Osteocyte (in vitro differentiated cells): ENCODE data around the gene ST8SIA3. TPM values are rescaled to one million over a fixed set of nuclear protein-coding genes. Genes with fewer than 3 reads are reported as not detected.

ENCODE experiments used
- DNase-seq: peaks from one replicate; pipeline ENCODE4 v3.0.0; 2021; ENCODE audit warnings: mixed read lengths; ENCODE audit not compliant: unreplicated experiment; ENCODE audit errors: extremely low spot score
- H3K27ac Mint-ChIP-seq: one replicate; pipeline ENCODE4 v1.8.0; 2021; ENCODE audit warnings: mild to moderate bottlenecking, mixed read lengths; ENCODE audit not compliant: unreplicated experiment
- H3K27me3 Mint-ChIP-seq: one replicate; pipeline ENCODE4 v1.8.0; 2021; ENCODE audit warnings: mixed read lengths; ENCODE audit not compliant: unreplicated experiment
- H3K36me3 Mint-ChIP-seq: one replicate; pipeline ENCODE4 v1.8.0; 2021; ENCODE audit warnings: mixed read lengths; ENCODE audit not compliant: unreplicated experiment
- H3K4me1 Mint-ChIP-seq: one replicate; pipeline ENCODE4 v1.8.0; 2021; ENCODE audit warnings: mixed read lengths; ENCODE audit not compliant: unreplicated experiment
- H3K4me3 Mint-ChIP-seq: one replicate; pipeline ENCODE4 v1.8.0; 2021; ENCODE audit warnings: mild to moderate bottlenecking, moderate library complexity, mixed read lengths; ENCODE audit not compliant: unreplicated experiment
- H3K9me3 Mint-ChIP-seq: one replicate; pipeline ENCODE4 v1.8.0; 2021; ENCODE audit warnings: mixed read lengths; ENCODE audit not compliant: unreplicated experiment
- total RNA-seq: library from RNA; stranded (reverse); gene quantifications from 2 replicates; pipeline ENCODE4 v1.2.1, GENCODE V29; 2021
- TF ChIP-seq, protein P1 (sequence below): fragments of 200-600 bp; sonication (generic); IDR thresholded peaks from 2 replicates; pipeline ENCODE4 v1.5.0; 2021; ENCODE audit warnings: antibody characterized with exemption, mild to moderate bottlenecking, moderate library complexity

ST8SIA3 gene
- total RNA-seq, 1 donor from 2014 or later, result not detected

DNA sequence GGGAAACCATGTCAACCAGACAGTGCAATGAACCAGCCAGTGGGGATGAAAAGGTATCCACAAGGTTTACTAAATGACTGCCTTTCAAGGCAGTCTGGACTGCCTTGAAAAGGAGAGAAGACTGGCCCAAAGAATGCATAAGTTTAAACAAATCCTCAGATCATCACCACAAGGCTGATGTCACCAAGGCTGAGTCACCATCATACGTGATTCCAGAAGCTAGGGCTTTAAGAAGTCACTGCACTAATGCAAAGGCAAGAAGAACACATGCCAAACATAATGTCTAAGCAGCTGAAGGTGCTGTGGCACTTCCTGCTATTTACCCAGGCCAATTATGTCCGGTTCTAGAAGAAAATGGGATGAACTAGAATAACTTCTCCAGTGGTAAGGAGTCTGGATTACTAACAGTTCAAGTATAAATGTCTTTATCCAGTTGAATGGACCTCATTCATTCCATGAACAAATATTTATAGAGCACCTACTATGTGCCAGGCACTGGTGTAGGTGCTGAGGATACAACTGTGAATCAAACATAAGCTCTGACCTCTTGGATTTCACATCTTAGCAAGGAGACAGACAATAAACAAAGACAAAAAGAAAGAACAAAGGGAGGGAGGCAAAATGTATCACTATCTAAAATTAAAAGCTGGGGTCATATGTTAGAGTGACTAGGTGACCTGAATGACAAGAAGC is 45.2 kb downstream of the ST8SIA3 start:
- H3K27ac Mint-ChIP-seq, result no peak overlapping the region
- no peaks in the 10 kb centered on the region for H3K36me3 Mint-ChIP-seq
- no peaks in the 10 kb centered on the region for H3K4me1 Mint-ChIP-seq
- H3K4me3 Mint-ChIP-seq, result no peak overlapping the region
- DNase-seq, result no peak
- peaks cover 3% of the 10 kb centered on the region for H3K27me3 Mint-ChIP-seq
- peaks cover 3% of the 10 kb centered on the region for H3K9me3 Mint-ChIP-seq
- TF ChIP-seq, protein P1, sequence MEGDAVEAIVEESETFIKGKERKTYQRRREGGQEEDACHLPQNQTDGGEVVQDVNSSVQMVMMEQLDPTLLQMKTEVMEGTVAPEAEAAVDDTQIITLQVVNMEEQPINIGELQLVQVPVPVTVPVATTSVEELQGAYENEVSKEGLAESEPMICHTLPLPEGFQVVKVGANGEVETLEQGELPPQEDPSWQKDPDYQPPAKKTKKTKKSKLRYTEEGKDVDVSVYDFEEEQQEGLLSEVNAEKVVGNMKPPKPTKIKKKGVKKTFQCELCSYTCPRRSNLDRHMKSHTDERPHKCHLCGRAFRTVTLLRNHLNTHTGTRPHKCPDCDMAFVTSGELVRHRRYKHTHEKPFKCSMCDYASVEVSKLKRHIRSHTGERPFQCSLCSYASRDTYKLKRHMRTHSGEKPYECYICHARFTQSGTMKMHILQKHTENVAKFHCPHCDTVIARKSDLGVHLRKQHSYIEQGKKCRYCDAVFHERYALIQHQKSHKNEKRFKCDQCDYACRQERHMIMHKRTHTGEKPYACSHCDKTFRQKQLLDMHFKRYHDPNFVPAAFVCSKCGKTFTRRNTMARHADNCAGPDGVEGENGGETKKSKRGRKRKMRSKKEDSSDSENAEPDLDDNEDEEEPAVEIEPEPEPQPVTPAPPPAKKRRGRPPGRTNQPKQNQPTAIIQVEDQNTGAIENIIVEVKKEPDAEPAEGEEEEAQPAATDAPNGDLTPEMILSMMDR, result no peak

GRCh38 chr18:57404345-57404744 is 52.0 kb downstream of the ST8SIA3 start:
- Mint-ChIP-seq H3K27ac (no peak overlapping the region), H3K4me1 (no peaks in the 10 kb centered on the region), H3K27me3 (peaks cover 5% of the 10 kb centered on the region), H3K9me3 (peaks cover under 1% of the 10 kb centered on the region), H3K4me3 (no peak overlapping the region), H3K36me3 (no peaks in the 10 kb centered on the region)
- DNase-seq, result no peak
- TF ChIP-seq, protein P1, result no peak

DNA sequence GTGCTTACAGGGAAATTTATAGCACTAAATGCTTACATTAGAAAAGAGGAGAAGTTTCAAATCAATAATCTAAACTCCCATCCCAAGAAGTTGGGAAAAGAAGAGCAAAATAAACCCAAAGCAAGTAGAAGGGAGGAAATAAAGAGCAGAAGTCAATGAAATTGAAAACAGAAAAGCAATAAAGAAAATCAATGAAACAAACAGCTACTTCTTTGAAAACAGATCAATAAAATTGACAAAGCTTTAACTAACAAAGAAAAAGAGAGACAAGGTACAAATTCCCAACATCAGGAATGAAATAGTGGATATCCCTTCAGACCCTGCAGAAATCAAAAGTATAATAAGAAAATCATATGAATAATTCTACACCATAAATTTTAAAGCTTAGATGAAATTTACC is 57.3 kb downstream of the ST8SIA3 start:
- TF ChIP-seq, protein P1, result no peak
- DNase-seq, result no peak
- Mint-ChIP-seq H3K36me3 (no peaks in the 10 kb centered on the region), H3K9me3 (peaks cover 4% of the 10 kb centered on the region), H3K4me1 (no peaks in the 10 kb centered on the region), H3K4me3 (no peak overlapping the region), H3K27me3 (peaks cover 30% of the 10 kb centered on the region), H3K27ac (no peak overlapping the region)

GRCh38 chr18:57410749-57411148 is 58.4 kb downstream of the ST8SIA3 start:
- Mint-ChIP-seq H3K27ac (no peak overlapping the region), H3K4me3 (no peak overlapping the region)

DNA sequence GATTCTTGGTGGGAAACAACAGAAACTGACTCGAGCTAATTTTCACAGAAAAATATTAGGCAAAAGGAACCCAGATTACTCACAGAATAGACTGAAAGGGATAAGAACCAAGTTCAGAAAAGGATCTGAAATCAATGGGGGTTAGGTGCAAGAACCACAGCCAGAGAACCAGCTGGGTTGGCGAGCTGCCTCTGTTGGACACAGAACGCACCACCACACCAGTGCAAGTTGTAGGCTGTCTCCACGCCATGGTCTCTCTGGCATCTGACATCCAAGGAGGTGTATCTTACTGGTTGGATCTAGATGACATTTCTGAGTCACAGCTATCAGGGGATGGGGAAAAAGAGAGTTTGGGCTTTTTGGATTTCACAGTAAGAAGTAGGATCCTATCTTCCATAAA is 64.2 kb downstream of the ST8SIA3 start:
- Mint-ChIP-seq H3K36me3 (peaks cover 2% of the 10 kb centered on the region), H3K9me3 (peaks cover 9% of the 10 kb centered on the region), H3K4me3 (no peak overlapping the region), H3K27ac (no peak overlapping the region), H3K27me3 (peaks cover 40% of the 10 kb centered on the region), H3K4me1 (no peaks in the 10 kb centered on the region)
- DNase-seq, result no peak
- TF ChIP-seq, protein P1, result no peak

More at GRCh38 chr18:57410749-57411148, 58.4 kb downstream of the ST8SIA3 start:
- TF ChIP-seq, protein P1, result no peak
- peaks cover 36% of the 10 kb centered on the region for H3K27me3 Mint-ChIP-seq
- DNase-seq, result no peak
- H3K36me3 Mint-ChIP-seq, result no peaks in the 10 kb centered on the region
- no peaks in the 10 kb centered on the region for H3K4me1 Mint-ChIP-seq
- H3K9me3 Mint-ChIP-seq, result peaks cover 4% of the 10 kb centered on the region

Other genes starting within 250 kb of the ST8SIA3 start
- not detected in 2 replicates for gene BOD1L2, start 205.5 kb upstream of the ST8SIA3 start, total RNA-seq
- 0.03 and 0.05 TPM in 2 replicates for gene ONECUT2, start 82.8 kb downstream of the ST8SIA3 start, total RNA-seq
- 28.0 and 31.8 TPM in 2 replicates for gene FECH, start 234.1 kb downstream of the ST8SIA3 start, total RNA-seq